Measurements from ENCODE around the gene EIF2S3.
"Not testable (repeated sequence)": the region's sequence is repeated elsewhere in the genome, so short reads cannot be mapped to it uniquely, and the experiment has no call there.

The EIF2S3 gene

GRCh38 chrX:24024819-24025740, 29.7 kb upstream of the EIF2S3 start:
- no peaks in the 10 kb centered on the region for H3K4me1 ChIP-seq (ENCODE audit: insufficient read depth, low read length)
- peak overlapping the region; percentile 83 for H3K4me3 ChIP-seq (ENCODE audit: low read length)
- no peaks in the 10 kb centered on the region for H3K9me3 ChIP-seq (ENCODE audit: insufficient read depth, low read depth, low read length)
- H3K36me3 ChIP-seq (ENCODE audit: insufficient read depth, low read depth, low read length): no peaks in the 10 kb centered on the region
- H3K27me3 ChIP-seq (ENCODE audit: insufficient read depth, low read length): peaks cover 47% of the 10 kb centered on the region
- peak overlapping the region; percentile 79; the same call in 1 of the 2 replicates for H3K9ac ChIP-seq (ENCODE audit: low read depth, low read length)
- H3K27ac ChIP-seq (ENCODE audit: low read length): no peak overlapping the region

DNA sequence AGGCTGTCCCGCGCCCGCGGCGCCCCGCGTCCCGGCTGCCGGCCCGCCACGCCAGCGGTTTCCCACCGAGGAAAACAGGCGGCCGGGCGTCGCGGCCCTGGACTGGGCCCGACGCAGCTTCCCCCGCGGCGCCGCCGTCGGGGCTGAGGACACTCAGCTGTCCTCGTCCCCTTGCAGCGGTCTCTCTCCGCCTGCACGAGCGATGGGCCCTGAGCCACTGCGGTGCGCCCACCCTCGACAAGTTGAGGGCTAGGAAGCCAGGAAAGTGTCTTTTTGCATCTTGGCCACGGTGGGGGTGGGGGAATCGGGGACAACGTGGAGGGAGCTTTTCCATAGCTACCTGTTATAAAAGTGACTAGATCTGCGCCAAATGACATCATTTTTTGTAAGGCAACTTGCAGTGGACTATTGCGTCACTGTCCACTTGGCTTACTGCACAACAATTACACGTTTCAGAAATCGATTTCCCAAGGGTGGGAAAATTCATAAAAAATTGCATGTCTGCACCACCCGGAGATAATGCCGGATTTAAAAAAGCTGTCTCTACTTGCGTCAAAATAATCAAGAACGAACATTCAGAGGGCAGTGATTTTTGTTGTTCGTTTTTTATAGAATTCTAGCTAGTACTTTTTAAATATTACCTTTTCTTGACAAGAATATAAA, 28.9 kb upstream of the EIF2S3 start:
- no peaks in the 10 kb centered on the region for H3K36me3 ChIP-seq (ENCODE audit: insufficient read depth, low read depth, low read length)
- peak overlapping the region; percentile 79; the same call in 1 of the 2 replicates for H3K9ac ChIP-seq (ENCODE audit: low read depth, low read length)
- H3K27ac ChIP-seq (ENCODE audit: low read length): no peak overlapping the region
- no peaks in the 10 kb centered on the region for H3K9me3 ChIP-seq (ENCODE audit: insufficient read depth, low read depth, low read length)
- H3K27me3 ChIP-seq (ENCODE audit: insufficient read depth, low read length): peaks cover 55% of the 10 kb centered on the region
- H3K4me1 ChIP-seq (ENCODE audit: insufficient read depth, low read length): no peaks in the 10 kb centered on the region
- H3K4me3 ChIP-seq (ENCODE audit: low read length): peak overlapping the region; percentile 74

DNA sequence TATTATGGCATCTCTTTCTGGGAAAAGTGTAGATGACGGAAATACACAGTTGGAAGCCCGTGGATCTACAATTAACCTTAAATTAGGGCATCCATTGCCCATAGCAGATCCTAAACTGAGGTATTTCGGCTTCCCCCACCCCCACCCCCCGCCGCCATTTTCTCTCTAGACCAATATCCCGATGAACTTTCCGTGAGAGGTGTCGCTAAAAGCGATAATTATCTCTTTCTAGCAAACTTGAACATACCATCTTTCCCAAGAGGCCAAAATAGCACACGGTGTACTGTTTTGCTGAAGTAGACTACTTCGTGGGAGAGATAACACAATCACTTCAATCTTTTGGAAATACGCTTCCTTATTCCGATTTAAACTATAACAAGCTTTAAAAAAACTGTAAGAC, 28.3 kb upstream of the EIF2S3 start:
- Histone ChIP-seq H3K4me1 (ENCODE audit: insufficient read depth, low read length) (no peaks in the 10 kb centered on the region), H3K9ac (ENCODE audit: low read depth, low read length) (peak overlapping the region; percentile 79; the same call in 1 of the 2 replicates), H3K27ac (ENCODE audit: low read length) (no peak overlapping the region)

GRCh38 chrX:24027086-24027485, 27.7 kb upstream of the EIF2S3 start, which contains the start of gene KLHL15:
Gene KLHL15 (minus strand): TSS chrX:24027186. CDS start chrX:24006693, 20,493 bp downstream.
- Histone ChIP-seq H3K9me3 (ENCODE audit: insufficient read depth, low read depth, low read length) (no peaks in the 10 kb centered on the region), H3K9ac (ENCODE audit: low read depth, low read length) (peak within 1 kb of the TSS; percentile 79; the same call in 1 of the 2 replicates), H3K27me3 (ENCODE audit: insufficient read depth, low read length) (peaks cover 57% of the 10 kb centered on the region), H3K36me3 (ENCODE audit: insufficient read depth, low read depth, low read length) (no peaks in the 10 kb centered on the region), H3K4me3 (ENCODE audit: low read length) (peak within 1 kb of the TSS; percentile 74), H3K27ac (ENCODE audit: low read length) (no peak within 1 kb of the TSS), H3K4me1 (ENCODE audit: insufficient read depth, low read length) (no peaks in the 10 kb centered on the region)

More for the DNA sequence above, 28.3 kb upstream of the EIF2S3 start:
- no peaks in the 10 kb centered on the region for H3K9me3 ChIP-seq (ENCODE audit: insufficient read depth, low read depth, low read length)
- peaks cover 57% of the 10 kb centered on the region for H3K27me3 ChIP-seq (ENCODE audit: insufficient read depth, low read length)
- H3K4me3 ChIP-seq (ENCODE audit: low read length): peak overlapping the region; percentile 74
- no peaks in the 10 kb centered on the region for H3K36me3 ChIP-seq (ENCODE audit: insufficient read depth, low read depth, low read length)

DNA sequence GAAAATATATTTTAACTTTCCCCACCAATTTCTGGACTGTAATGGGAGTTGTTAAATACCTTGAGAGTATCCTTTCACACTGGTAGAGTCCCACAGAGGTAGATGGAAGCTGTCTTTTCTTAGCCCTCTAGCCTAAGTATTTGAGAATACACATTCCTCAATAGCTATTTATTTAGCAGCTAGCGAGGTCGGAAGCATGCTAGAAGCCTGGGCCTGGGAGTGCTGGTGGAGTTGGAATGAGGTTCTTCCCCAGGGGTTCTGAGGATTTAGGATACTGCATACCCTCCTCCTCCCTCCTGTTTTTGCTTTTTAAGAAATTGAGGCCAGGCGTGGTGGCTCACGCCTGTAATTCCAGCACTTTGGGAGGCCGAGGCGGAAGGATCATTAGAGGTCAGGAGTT, 26.8 kb upstream of the EIF2S3 start:
- Histone ChIP-seq H3K27me3 (ENCODE audit: insufficient read depth, low read length) (peaks cover 57% of the 10 kb centered on the region), H3K9ac (ENCODE audit: low read depth, low read length) (no peak overlapping the region), H3K4me1 (ENCODE audit: insufficient read depth, low read length) (no peaks in the 10 kb centered on the region)

GRCh38 chrX:24030597-24030996, 24.2 kb upstream of the EIF2S3 start:
- Histone ChIP-seq H3K9me3 (ENCODE audit: insufficient read depth, low read depth, low read length) (no peaks in the 10 kb centered on the region), H3K4me1 (ENCODE audit: insufficient read depth, low read length) (no peaks in the 10 kb centered on the region), H3K9ac (ENCODE audit: low read depth, low read length) (no peak overlapping the region), H3K27me3 (ENCODE audit: insufficient read depth, low read length) (peaks cover 48% of the 10 kb centered on the region), H3K36me3 (ENCODE audit: insufficient read depth, low read depth, low read length) (no peaks in the 10 kb centered on the region), H3K27ac (ENCODE audit: low read length) (no peak overlapping the region), H3K4me3 (ENCODE audit: low read length) (no peak overlapping the region)

More for the DNA sequence above, 26.8 kb upstream of the EIF2S3 start:
- Histone ChIP-seq H3K27ac (ENCODE audit: low read length) (no peak overlapping the region), H3K4me3 (ENCODE audit: low read length) (no peak overlapping the region), H3K9me3 (ENCODE audit: insufficient read depth, low read depth, low read length) (no peaks in the 10 kb centered on the region), H3K36me3 (ENCODE audit: insufficient read depth, low read depth, low read length) (no peaks in the 10 kb centered on the region)

DNA sequence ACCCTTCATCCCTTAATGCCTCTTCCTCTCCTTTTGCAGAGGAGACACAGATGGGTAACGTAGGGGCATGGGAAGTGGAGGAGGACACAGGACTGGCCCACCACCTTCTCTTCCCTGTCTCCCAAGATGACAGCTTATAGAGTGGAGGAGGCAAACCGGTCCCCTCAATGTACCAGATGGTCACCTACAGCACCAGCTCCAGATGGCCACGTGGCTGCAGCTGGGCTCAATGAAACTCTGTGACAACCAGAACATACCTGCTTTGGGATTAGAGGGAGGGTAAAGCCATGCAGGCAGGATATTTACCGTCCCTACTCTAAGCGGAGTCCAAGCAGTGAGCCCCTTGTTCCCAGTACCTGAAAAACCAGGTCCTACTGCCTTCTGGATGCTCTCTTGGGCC, 20.3 kb upstream of the EIF2S3 start:
- Histone ChIP-seq H3K9ac (ENCODE audit: low read depth, low read length) (no peak overlapping the region), H3K27me3 (ENCODE audit: insufficient read depth, low read length) (peaks cover 16% of the 10 kb centered on the region), H3K9me3 (ENCODE audit: insufficient read depth, low read depth, low read length) (no peaks in the 10 kb centered on the region), H3K4me3 (ENCODE audit: low read length) (no peak overlapping the region), H3K27ac (ENCODE audit: low read length) (no peak overlapping the region), H3K36me3 (ENCODE audit: insufficient read depth, low read depth, low read length) (no peaks in the 10 kb centered on the region), H3K4me1 (ENCODE audit: insufficient read depth, low read length) (no peaks in the 10 kb centered on the region)

DNA sequence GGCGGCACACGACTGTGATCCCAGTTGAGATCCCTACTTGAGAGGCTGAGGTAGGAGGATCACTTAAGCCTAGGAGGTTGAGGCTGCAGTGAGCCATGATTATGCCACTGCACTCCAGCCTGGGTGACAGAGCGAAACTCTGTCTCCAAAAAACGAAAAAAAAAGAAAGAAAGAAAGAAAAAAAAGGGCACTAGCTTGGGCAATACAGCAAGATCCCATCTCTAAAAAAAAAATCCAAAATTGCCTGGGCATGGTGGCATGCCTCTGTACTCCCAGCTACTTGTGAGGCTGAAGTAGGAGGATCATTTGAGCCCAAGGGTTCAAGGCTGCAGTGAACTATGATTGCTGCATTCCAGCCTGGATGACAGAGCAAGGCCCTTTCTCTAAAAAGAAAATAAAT, 17.0 kb upstream of the EIF2S3 start:
- H3K27ac ChIP-seq (ENCODE audit: low read length): no peak overlapping the region
- H3K4me1 ChIP-seq (ENCODE audit: insufficient read depth, low read length): no peaks in the 10 kb centered on the region

DNA sequence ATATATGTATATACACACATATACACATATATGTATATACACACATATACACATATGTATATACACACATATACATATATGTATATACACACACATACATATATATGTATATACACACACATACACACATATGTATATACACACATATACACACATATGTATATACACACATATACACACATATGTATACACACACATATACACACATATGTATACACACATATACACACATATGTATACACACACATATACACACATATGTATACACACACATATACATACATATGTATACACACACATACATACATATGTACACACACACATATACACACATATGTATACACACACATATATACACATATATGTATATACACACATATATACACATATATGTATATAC, 8.7 kb upstream of the EIF2S3 start:
- H3K9ac ChIP-seq (ENCODE audit: low read depth, low read length); H3K4me3 ChIP-seq (ENCODE audit: low read length); H3K9me3 ChIP-seq (ENCODE audit: insufficient read depth, low read depth, low read length); H3K27me3 ChIP-seq (ENCODE audit: insufficient read depth, low read length); H3K27ac ChIP-seq (ENCODE audit: low read length); H3K36me3 ChIP-seq (ENCODE audit: insufficient read depth, low read depth, low read length); H3K4me1 ChIP-seq (ENCODE audit: insufficient read depth, low read length): not testable (repeated sequence)

More for the DNA sequence above, 17.0 kb upstream of the EIF2S3 start:
- H3K9ac ChIP-seq (ENCODE audit: low read depth, low read length): no peak overlapping the region
- no peaks in the 10 kb centered on the region for H3K36me3 ChIP-seq (ENCODE audit: insufficient read depth, low read depth, low read length)
- H3K4me3 ChIP-seq (ENCODE audit: low read length): no peak overlapping the region
- H3K9me3 ChIP-seq (ENCODE audit: insufficient read depth, low read depth, low read length): no peaks in the 10 kb centered on the region
- H3K27me3 ChIP-seq (ENCODE audit: insufficient read depth, low read length): no peaks in the 10 kb centered on the region

DNA sequence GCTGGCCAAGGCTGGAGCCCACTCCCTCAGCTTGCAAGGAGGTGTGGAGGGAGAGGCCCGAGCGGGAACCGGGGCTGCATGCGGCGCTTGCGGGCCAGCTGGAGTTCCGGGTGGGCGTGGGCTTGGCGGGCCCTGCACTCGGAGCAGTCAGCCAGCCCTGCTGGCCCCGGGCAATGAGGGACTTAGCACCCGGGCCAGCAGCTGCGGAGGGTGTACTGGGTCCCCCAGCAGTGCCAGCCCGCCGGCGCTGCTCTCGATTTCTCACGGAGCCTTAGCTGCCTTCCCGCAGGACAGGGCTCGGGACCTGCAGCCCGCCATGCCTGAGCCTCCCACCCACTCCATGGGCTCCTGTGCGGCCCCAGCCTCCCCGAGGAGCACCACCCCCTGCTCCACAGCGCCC, 5.1 kb upstream of the EIF2S3 start:
- not testable (repeated sequence) for H3K36me3 ChIP-seq (ENCODE audit: insufficient read depth, low read depth, low read length); H3K4me3 ChIP-seq (ENCODE audit: low read length); H3K4me1 ChIP-seq (ENCODE audit: insufficient read depth, low read length); H3K27me3 ChIP-seq (ENCODE audit: insufficient read depth, low read length); H3K27ac ChIP-seq (ENCODE audit: low read length); H3K9me3 ChIP-seq (ENCODE audit: insufficient read depth, low read depth, low read length); H3K9ac ChIP-seq (ENCODE audit: low read depth, low read length)

DNA sequence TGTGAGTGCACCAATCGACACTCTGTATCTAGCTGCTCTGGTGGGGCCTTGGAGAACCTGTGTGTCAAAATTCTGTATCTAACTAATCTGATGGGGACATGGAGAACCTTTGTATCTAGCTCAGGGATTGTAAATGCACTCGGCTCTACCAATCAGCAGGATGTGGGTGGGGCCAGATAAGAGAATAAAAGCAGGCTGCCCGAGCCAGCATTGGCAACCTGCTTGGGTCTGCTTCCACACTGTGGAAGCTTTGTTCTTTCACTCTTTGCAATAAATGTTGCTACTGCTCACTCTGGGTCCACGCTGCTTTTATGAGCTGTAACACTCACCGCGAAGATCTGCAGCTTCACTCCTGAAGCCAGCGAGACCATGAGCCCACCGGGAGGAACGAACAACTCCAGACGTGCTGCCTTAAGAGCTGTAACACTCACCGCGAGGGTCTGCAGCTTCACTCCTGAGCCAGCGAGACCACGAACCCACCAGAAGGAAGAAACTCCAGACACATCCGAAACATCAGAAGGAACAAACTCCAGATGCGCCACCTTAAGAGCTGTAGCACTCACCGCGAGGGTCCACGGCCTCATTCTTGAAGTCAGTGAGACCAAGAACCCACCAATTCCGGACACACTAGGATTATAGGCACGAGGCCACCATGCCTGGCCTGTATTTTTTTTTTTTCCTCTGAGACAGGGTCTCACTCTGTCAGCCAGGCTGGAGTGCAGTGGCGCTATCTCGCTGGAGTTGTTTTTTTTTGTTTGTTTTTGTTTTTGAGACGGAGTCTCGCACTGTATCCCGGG, 4.0 kb upstream of the EIF2S3 start:
- H3K4me1 ChIP-seq (ENCODE audit: insufficient read depth, low read length); H3K27ac ChIP-seq (ENCODE audit: low read length); H3K27me3 ChIP-seq (ENCODE audit: insufficient read depth, low read length); H3K36me3 ChIP-seq (ENCODE audit: insufficient read depth, low read depth, low read length); H3K4me3 ChIP-seq (ENCODE audit: low read length); H3K9ac ChIP-seq (ENCODE audit: low read depth, low read length); H3K9me3 ChIP-seq (ENCODE audit: insufficient read depth, low read depth, low read length): not testable (repeated sequence)
